ENCODE measurements around the gene MX2. TPM values are rescaled to one million over a fixed set of nuclear protein-coding genes. Genes with fewer than 3 reads are reported as not detected.

The MX2 gene
- total and polyA plus RNA-seq, 2 of the 4 experiments (the other 2 are of a cell fraction): 0.53 to 0.54 TPM

DNA sequence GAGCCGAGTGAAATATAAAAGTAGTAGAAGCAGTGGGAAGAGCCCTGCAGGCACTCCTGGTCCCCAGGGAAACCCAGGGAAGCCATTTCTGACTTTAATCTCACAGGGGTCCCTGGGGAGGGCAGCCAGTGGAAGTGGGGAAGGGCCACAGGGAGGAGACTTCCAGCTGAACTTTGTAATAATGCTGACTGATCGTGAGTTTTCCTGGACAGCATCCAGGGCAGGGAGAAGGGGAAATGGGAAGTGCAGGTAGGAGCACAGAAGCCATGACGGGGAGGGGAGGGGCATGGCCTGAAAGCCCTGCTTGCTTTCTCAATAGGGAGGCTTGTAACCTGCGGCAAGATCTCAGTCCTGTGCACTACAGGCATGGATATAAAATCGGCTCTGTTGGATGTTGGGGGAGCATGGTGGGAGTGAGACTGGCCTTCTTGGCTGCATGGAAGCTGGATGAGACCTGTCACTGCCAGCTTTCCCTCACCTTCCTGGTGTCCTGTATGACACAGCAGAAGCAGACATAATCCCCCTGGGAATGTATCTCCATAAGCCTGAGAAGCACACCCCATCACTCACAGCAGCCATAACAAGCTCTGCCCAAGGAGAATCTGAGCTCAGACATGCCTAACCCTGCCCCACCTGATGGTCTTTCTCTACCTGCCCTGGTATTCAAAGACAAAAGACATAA lies 49.1 kb downstream of the MX2 start:
- no peak overlapping the region for H2AK5ac ChIP-seq (ENCODE audit: low read depth, low read length)
- no peaks in the 10 kb centered on the region for H4K20me1 ChIP-seq (ENCODE audit: insufficient read depth, low read length)
- H3K36me3 ChIP-seq (ENCODE audit: control insufficient read depth, insufficient read depth, low read length): no peaks in the 10 kb centered on the region
- H2AK9ac ChIP-seq (replicated peaks; ENCODE audit: low read depth, low read length, poor library complexity): no peak overlapping the region
- in situ Hi-C loops (cut with MboI; ENCODE audit: low sequenced_read_pairs) (no loop called here), dilution Hi-C loops (cut with HindIII; ENCODE audit: low sequenced_read_pairs, unreplicated experiment) (no loop called here), intact Hi-C loops (cut with micrococcal nuclease) (no loop called here)
- H4K5ac ChIP-seq (ENCODE audit: low read depth, low read length): no peak overlapping the region
- H3K4me1 ChIP-seq (ENCODE audit: control insufficient read depth, insufficient read depth, low read length): no peaks in the 10 kb centered on the region
- H4K8ac ChIP-seq (ENCODE audit: low read depth in 2 of 2, low read length in 2 of 2): no peak overlapping the region
- H3K79me1 ChIP-seq (ENCODE audit: low read depth in 1 of 2, low read length in 2 of 2): no peaks in the 10 kb centered on the region
- H2BK15ac ChIP-seq (ENCODE audit: low read depth, low read length): no peak overlapping the region
- H3K27me3 ChIP-seq (ENCODE audit: control insufficient read depth, insufficient read depth, low read length): no peaks in the 10 kb centered on the region; the same call in none of the 2 replicates
- H3K14ac ChIP-seq (replicated peaks; ENCODE audit: low read depth, low read length): no peak overlapping the region
- H4K91ac ChIP-seq (ENCODE audit: insufficient read depth, low read depth, low read length): no peak overlapping the region
- H3K18ac ChIP-seq (ENCODE audit: low read depth, low read length): no peak overlapping the region
- H3K4ac ChIP-seq (ENCODE audit: low read depth, low read length): no peak overlapping the region
- BruUV-seq (replicated peaks): no TSS peak
- no peak for ATAC-seq (ENCODE audit: low read depth)
- H3K9me1 ChIP-seq (ENCODE audit: insufficient read depth, low read length): no peaks in the 10 kb centered on the region
- H2BK20ac ChIP-seq (ENCODE audit: low read depth, low read length): no peak overlapping the region
- H3K27ac ChIP-seq (ENCODE audit: insufficient read depth, low read length): no peak overlapping the region
- H3K9me3 ChIP-seq (ENCODE audit: control insufficient read depth, insufficient read depth, low read length): no peaks in the 10 kb centered on the region
- no peak overlapping the region for H3K9ac ChIP-seq (ENCODE audit: low read depth, low read length)
- DNase-seq: no peak
- no peak overlapping the region for H2BK120ac ChIP-seq (ENCODE audit: low read depth, low read length)
- H3K56ac ChIP-seq (ENCODE audit: extremely low read depth, insufficient read depth, low read length): no peak overlapping the region
- CTCF ChIA-PET: interaction anchor here (0.6 to 1.1 kb wide), 2 partner anchors 24 to 42 kb away, joined by 3 to 4 read pairs; no protein-coding TSS in a partner anchor
- H3K4me2 ChIP-seq (ENCODE audit: low read depth, low read length): no peak overlapping the region
- no peak overlapping the region for H2AFZ ChIP-seq (replicated peaks; ENCODE audit: low read length, poor library complexity)
- H2BK5ac ChIP-seq (ENCODE audit: low read depth, low read length, poor library complexity, severe bottlenecking): no peak overlapping the region
- H3K4me3 ChIP-seq (ENCODE audit: insufficient read depth, low read depth, low read length): no peak overlapping the region
- POLR2A ChIA-PET (ENCODE audit: unreplicated experiment): no interaction called here
- 46% methylated on average over 3 of the region's 5 CpGs; no CpG with 5 or more reads in 1 of the 2 experiments for WGBS, 2 experiments (ENCODE audit: extremely low coverage in 2 of 2, insufficient read length in 1 of 2)
- H3K23ac ChIP-seq (ENCODE audit: low read depth, low read length): no peak overlapping the region
- TF ChIP-seq CEBPB (IDR thresholded peaks at IDR 0.05; ENCODE audit: low read depth, low read length): no peak
- TF ChIP-seq RCOR1 (IDR thresholded peaks at IDR 0.05; ENCODE audit: insufficient replicate concordance, low read length): no peak
- TF ChIP-seq MAZ (IDR thresholded peaks at IDR 0.05; ENCODE audit: borderline replicate concordance, low read depth, low read length): no peak
- TF ChIP-seq CHD1 (IDR thresholded peaks at IDR 0.05; ENCODE audit: low read depth, low read length): no peak
- TF ChIP-seq, protein P1, sequence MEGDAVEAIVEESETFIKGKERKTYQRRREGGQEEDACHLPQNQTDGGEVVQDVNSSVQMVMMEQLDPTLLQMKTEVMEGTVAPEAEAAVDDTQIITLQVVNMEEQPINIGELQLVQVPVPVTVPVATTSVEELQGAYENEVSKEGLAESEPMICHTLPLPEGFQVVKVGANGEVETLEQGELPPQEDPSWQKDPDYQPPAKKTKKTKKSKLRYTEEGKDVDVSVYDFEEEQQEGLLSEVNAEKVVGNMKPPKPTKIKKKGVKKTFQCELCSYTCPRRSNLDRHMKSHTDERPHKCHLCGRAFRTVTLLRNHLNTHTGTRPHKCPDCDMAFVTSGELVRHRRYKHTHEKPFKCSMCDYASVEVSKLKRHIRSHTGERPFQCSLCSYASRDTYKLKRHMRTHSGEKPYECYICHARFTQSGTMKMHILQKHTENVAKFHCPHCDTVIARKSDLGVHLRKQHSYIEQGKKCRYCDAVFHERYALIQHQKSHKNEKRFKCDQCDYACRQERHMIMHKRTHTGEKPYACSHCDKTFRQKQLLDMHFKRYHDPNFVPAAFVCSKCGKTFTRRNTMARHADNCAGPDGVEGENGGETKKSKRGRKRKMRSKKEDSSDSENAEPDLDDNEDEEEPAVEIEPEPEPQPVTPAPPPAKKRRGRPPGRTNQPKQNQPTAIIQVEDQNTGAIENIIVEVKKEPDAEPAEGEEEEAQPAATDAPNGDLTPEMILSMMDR (conservative IDR thresholded peaks at IDR 0.05; ENCODE audit: low read depth, low read length): no peak
- TF ChIP-seq, protein P2, sequence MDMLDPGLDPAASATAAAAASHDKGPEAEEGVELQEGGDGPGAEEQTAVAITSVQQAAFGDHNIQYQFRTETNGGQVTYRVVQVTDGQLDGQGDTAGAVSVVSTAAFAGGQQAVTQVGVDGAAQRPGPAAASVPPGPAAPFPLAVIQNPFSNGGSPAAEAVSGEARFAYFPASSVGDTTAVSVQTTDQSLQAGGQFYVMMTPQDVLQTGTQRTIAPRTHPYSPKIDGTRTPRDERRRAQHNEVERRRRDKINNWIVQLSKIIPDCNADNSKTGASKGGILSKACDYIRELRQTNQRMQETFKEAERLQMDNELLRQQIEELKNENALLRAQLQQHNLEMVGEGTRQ (IDR thresholded peaks at IDR 0.05; ENCODE audit: low read depth, low read length): no peak
- TF ChIP-seq FOS (IDR thresholded peaks at IDR 0.05; ENCODE audit: low read depth, low read length): no peak
- TF ChIP-seq MAFK (IDR thresholded peaks at IDR 0.05; ENCODE audit: low read depth, low read length): no peak
- TF ChIP-seq NFE2L2 (IDR thresholded peaks at IDR 0.05; ENCODE audit: low read depth, low read length): no peak
- no peak for TF ChIP-seq POLR2A (IDR thresholded peaks at IDR 0.05; ENCODE audit: low read depth, low read length)
- no peak for TF ChIP-seq RAD21 (IDR thresholded peaks at IDR 0.05; ENCODE audit: low read length)
- no peak for TF ChIP-seq BHLHE40 (IDR thresholded peaks at IDR 0.05; ENCODE audit: low read depth, low read length)
- TF ChIP-seq, protein P3, sequence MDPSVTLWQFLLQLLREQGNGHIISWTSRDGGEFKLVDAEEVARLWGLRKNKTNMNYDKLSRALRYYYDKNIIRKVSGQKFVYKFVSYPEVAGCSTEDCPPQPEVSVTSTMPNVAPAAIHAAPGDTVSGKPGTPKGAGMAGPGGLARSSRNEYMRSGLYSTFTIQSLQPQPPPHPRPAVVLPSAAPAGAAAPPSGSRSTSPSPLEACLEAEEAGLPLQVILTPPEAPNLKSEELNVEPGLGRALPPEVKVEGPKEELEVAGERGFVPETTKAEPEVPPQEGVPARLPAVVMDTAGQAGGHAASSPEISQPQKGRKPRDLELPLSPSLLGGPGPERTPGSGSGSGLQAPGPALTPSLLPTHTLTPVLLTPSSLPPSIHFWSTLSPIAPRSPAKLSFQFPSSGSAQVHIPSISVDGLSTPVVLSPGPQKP (IDR thresholded peaks at IDR 0.05; ENCODE audit: borderline replicate concordance, low read depth, low read length): no peak
- no peak for TF ChIP-seq RFX5 (IDR thresholded peaks at IDR 0.05; ENCODE audit: low read depth, low read length)
- no peak for TF ChIP-seq SMC3 (IDR thresholded peaks at IDR 0.05; ENCODE audit: low read depth, low read length)
- TF ChIP-seq MXI1 (IDR thresholded peaks at IDR 0.05; ENCODE audit: borderline replicate concordance, low read depth, low read length): no peak
